ENCODE results near the gene NUBP2.

Gene NUBP2

DNA sequence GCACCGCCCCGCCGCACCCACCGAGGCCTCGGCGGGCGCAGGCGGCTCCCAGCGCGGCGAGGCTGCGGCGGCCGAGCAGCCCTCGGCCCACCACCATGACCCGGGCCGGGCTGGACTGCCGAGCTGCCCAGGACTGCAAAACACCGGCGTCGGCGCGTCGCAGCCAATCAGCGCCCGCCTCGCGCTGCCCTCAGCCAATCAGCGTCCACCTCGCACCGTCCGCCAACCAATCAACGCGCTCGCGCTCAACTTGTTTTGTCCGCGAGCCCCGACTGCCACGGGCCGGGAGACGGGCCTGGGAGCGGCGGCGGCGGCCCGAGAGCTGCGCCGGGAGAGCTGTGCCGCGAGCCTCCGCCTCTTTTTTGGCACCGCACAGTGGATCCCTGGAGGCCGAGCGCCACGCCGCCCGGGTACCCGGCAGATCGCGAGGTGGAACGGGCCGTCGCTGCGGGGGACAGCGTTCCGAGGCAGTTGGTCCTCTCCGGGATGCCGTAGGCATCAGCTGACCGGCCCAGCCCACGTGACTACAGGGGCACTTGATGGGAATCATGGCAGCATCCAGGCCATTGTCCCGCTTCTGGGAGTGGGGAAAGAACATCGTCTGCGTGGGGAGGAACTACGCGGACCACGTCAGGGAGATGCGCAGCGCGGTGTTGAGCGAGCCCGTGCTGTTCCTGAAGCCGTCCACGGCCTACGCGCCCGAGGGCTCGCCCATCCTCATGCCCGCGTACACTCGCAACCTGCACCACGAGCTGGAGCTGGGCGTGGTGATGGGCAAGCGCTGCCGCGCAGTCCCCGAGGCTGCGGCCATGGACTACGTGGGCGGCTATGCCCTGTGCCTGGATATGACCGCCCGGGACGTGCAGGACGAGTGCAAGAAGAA, 44.2 kb downstream of the NUBP2 start, which contains the start of the genes FAHD1 and HAGH:
Gene FAHD1 (plus strand): TSS at position 516 of the 883 bp plus-strand sequence. CDS start 33 bp downstream, at position 549.
Gene HAGH (minus strand): TSS at position 135 of the 883 bp plus-strand sequence. CDS start 38 bp downstream, at position 97.
- H3K36me3 ChIP-seq (ENCODE audit: control insufficient read depth in 1 of 2, insufficient read depth in 2 of 2, low read length in 2 of 2): peaks cover 5 to 9% of the 10 kb centered on the region in 2 donors
- H3K4me3 ChIP-seq (ENCODE audit: low read depth in 1 of 2, low read length in 2 of 2): peak within 1 kb of the TSS; percentile 99 to 100
- peak within 1 kb of the TSS; percentile 85 to 99 for H3K9ac ChIP-seq (ENCODE audit: low read depth in 1 of 2, low read length in 2 of 2)
- H3K4me1 ChIP-seq (ENCODE audit: control insufficient read depth in 1 of 2, insufficient read depth in 2 of 2, low read length in 2 of 2): peaks cover 40 to 55% of the 10 kb centered on the region in 2 donors
- no peaks in the 10 kb centered on the region for H3K27me3 ChIP-seq (ENCODE audit: control insufficient read depth in 1 of 2, insufficient read depth in 2 of 2, low read length in 2 of 2)
- H3K27ac ChIP-seq (ENCODE audit: low read depth, low read length): peak within 1 kb of the TSS; percentile 82
- H3K9me3 ChIP-seq (ENCODE audit: control insufficient read depth in 1 of 2, low read length in 2 of 2): no peaks in the 10 kb centered on the region

GRCh38 chr16:1828645-1829410, 46.1 kb downstream of the NUBP2 start:
- peaks cover 40 to 52% of the 10 kb centered on the region in 2 donors for H3K4me1 ChIP-seq (ENCODE audit: control insufficient read depth in 1 of 2, insufficient read depth in 2 of 2, low read length in 2 of 2)
- peak overlapping the region; percentile 83 to 100 for H3K4me3 ChIP-seq (ENCODE audit: low read depth in 1 of 2, low read length in 2 of 2)
- peak overlapping the region; percentile 60 for H3K27ac ChIP-seq (ENCODE audit: low read depth, low read length)
- no peaks in the 10 kb centered on the region for H3K9me3 ChIP-seq (ENCODE audit: control insufficient read depth in 1 of 2, low read length in 2 of 2)
- H3K9ac ChIP-seq (ENCODE audit: low read depth in 1 of 2, low read length in 2 of 2): peak overlapping the region; percentile 60 to 66
- H3K36me3 ChIP-seq (ENCODE audit: control insufficient read depth in 1 of 2, insufficient read depth in 2 of 2, low read length in 2 of 2): no peaks in the 10 kb centered on the region
- no peaks in the 10 kb centered on the region for H3K27me3 ChIP-seq (ENCODE audit: control insufficient read depth in 1 of 2, insufficient read depth in 2 of 2, low read length in 2 of 2)

GRCh38 chr16:1830213-1830612, 47.5 kb downstream of the NUBP2 start:
- Histone ChIP-seq H3K9me3 (ENCODE audit: control insufficient read depth in 1 of 2, low read length in 2 of 2) (no peaks in the 10 kb centered on the region), H3K9ac (ENCODE audit: low read depth in 1 of 2, low read length in 2 of 2) (peak overlapping the region; percentile 18 to 66), H3K27me3 (ENCODE audit: control insufficient read depth in 1 of 2, insufficient read depth in 2 of 2, low read length in 2 of 2) (no peaks in the 10 kb centered on the region), H3K36me3 (ENCODE audit: control insufficient read depth in 1 of 2, insufficient read depth in 2 of 2, low read length in 2 of 2) (no peaks in the 10 kb centered on the region), H3K4me1 (ENCODE audit: control insufficient read depth in 1 of 2, insufficient read depth in 2 of 2, low read length in 2 of 2) (peaks cover 38 to 41% of the 10 kb centered on the region in 2 donors), H3K27ac (ENCODE audit: low read depth, low read length) (peak overlapping the region; percentile 68), H3K4me3 (ENCODE audit: low read depth in 1 of 2, low read length in 2 of 2) (peak overlapping the region; percentile 45 to 83)

GRCh38 chr16:1831186-1832075, 48.7 kb downstream of the NUBP2 start:
- Histone ChIP-seq H3K9me3 (ENCODE audit: control insufficient read depth in 1 of 2, low read length in 2 of 2) (no peaks in the 10 kb centered on the region), H3K9ac (ENCODE audit: low read depth in 1 of 2, low read length in 2 of 2) (peak overlapping the region in 1 of 2 donors; percentile 56), H3K27ac (ENCODE audit: low read depth, low read length) (peak overlapping the region; percentile 68), H3K27me3 (ENCODE audit: control insufficient read depth in 1 of 2, insufficient read depth in 2 of 2, low read length in 2 of 2) (no peaks in the 10 kb centered on the region), H3K36me3 (ENCODE audit: control insufficient read depth in 1 of 2, insufficient read depth in 2 of 2, low read length in 2 of 2) (no peaks in the 10 kb centered on the region), H3K4me3 (ENCODE audit: low read depth in 1 of 2, low read length in 2 of 2) (peak overlapping the region; percentile 37 to 83), H3K4me1 (ENCODE audit: control insufficient read depth in 1 of 2, insufficient read depth in 2 of 2, low read length in 2 of 2) (peaks cover 32 to 33% of the 10 kb centered on the region in 2 donors)

GRCh38 chr16:1832838-1833454, 50.2 kb downstream of the NUBP2 start:
- Histone ChIP-seq H3K4me1 (ENCODE audit: control insufficient read depth in 1 of 2, insufficient read depth in 2 of 2, low read length in 2 of 2) (peaks cover 24 to 28% of the 10 kb centered on the region in 2 donors), H3K9ac (ENCODE audit: low read depth in 1 of 2, low read length in 2 of 2) (no peak overlapping the region), H3K27me3 (ENCODE audit: control insufficient read depth in 1 of 2, insufficient read depth in 2 of 2, low read length in 2 of 2) (no peaks in the 10 kb centered on the region), H3K27ac (ENCODE audit: low read depth, low read length) (no peak overlapping the region), H3K36me3 (ENCODE audit: control insufficient read depth in 1 of 2, insufficient read depth in 2 of 2, low read length in 2 of 2) (no peaks in the 10 kb centered on the region), H3K9me3 (ENCODE audit: control insufficient read depth in 1 of 2, low read length in 2 of 2) (no peaks in the 10 kb centered on the region), H3K4me3 (ENCODE audit: low read depth in 1 of 2, low read length in 2 of 2) (no peak overlapping the region)

DNA sequence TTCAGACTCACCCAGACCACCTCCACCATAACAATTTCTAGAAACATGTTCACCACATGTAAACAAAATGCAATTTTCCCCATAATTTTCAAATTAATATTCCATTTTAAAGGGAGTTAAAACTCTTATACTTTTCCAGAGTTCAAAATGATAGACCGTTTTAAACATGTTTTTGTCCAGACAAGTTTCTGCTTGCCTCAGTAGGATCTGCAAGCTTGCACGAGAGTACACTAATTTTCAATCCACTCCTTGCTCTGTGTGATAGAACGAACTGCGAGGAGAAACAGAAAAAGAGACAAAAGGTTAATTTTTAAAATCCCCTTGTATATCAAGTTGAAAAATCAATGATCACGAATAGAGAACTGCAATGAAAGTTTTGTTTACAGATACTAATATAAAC, 51.3 kb downstream of the NUBP2 start:
- Histone ChIP-seq H3K27ac (ENCODE audit: low read depth, low read length) (no peak overlapping the region), H3K4me1 (ENCODE audit: control insufficient read depth in 1 of 2, insufficient read depth in 2 of 2, low read length in 2 of 2) (peaks cover 19 to 20% of the 10 kb centered on the region in 2 donors), H3K27me3 (ENCODE audit: control insufficient read depth in 1 of 2, insufficient read depth in 2 of 2, low read length in 2 of 2) (no peaks in the 10 kb centered on the region), H3K9me3 (ENCODE audit: control insufficient read depth in 1 of 2, low read length in 2 of 2) (no peaks in the 10 kb centered on the region), H3K36me3 (ENCODE audit: control insufficient read depth in 1 of 2, insufficient read depth in 2 of 2, low read length in 2 of 2) (no peaks in the 10 kb centered on the region), H3K4me3 (ENCODE audit: low read depth in 1 of 2, low read length in 2 of 2) (no peak overlapping the region), H3K9ac (ENCODE audit: low read depth in 1 of 2, low read length in 2 of 2) (no peak overlapping the region)
